Measurements from ENCODE around the gene COQ10A. TPM values are rescaled to one million over a fixed set of nuclear protein-coding genes. Genes with fewer than 3 reads are reported as not detected.

Gene COQ10A
- total and polyA plus RNA-seq, 2 of the 13 experiments (the other 11 are each of a cell fraction or from before 2014, with no cell fraction given), result 21.0 to 37.3 TPM

- TF ChIP-seq ZNF564 (CRISPR knock-in tag; IDR thresholded peaks at IDR 0.05), result no peak
- peak; percentile 9; the same call in 1 of the 2 replicates for TF ChIP-seq ZNF362 (CRISPR knock-in tag; IDR thresholded peaks at IDR 0.05; ENCODE audit: borderline replicate concordance)
- TF ChIP-seq RFX3 (CRISPR knock-in tag; IDR thresholded peaks at IDR 0.05), result no peak
- 0 out of 2 replicates have a peak, but pooled peaks have one; percentile 24 for TF ChIP-seq HMG20B (CRISPR knock-in tag; conservative IDR thresholded peaks at IDR 0.05)
- TF ChIP-seq ZNF3 (CRISPR knock-in tag; IDR thresholded peaks at IDR 0.05), result no peak
- TF ChIP-seq THAP8 (CRISPR knock-in tag; IDR thresholded peaks at IDR 0.05; ENCODE audit: borderline replicate concordance), result peak; percentile 80; the same call in 1 of the 2 replicates
- TF ChIP-seq KLF13 (CRISPR knock-in tag; IDR thresholded peaks at IDR 0.05), result no peak
- no peak for TF ChIP-seq RNF219 (CRISPR knock-in tag; IDR thresholded peaks at IDR 0.05)
- peak; percentile 88 for TF ChIP-seq ZNF501 (CRISPR knock-in tag; IDR thresholded peaks at IDR 0.05)
- no peak for TF ChIP-seq ZNF761 (CRISPR knock-in tag; conservative IDR thresholded peaks at IDR 0.05)
- peak; percentile 88 for TF ChIP-seq GMEB1 (CRISPR knock-in tag; IDR thresholded peaks at IDR 0.05; ENCODE audit: borderline replicate concordance)
- TF ChIP-seq DMTF1 (CRISPR knock-in tag; IDR thresholded peaks at IDR 0.05), result no peak
- TF ChIP-seq DNMT1 (CRISPR knock-in tag; IDR thresholded peaks at IDR 0.05), result no peak; the same call in 1 of the 2 replicates
- peak; percentile 91 for TF ChIP-seq NR2C2 (CRISPR knock-in tag; IDR thresholded peaks at IDR 0.05; ENCODE audit: borderline replicate concordance)
- TF ChIP-seq HNF1B (CRISPR knock-in tag; IDR thresholded peaks at IDR 0.05), result peak; percentile 90; the same call in 1 of the 2 replicates
- TF ChIP-seq CTCF (CRISPR knock-in tag; IDR thresholded peaks at IDR 0.05), result peak; percentile 98
Measured at GRCh38 chr12:56315622-56316473, 49.1 kb downstream of the COQ10A start, which contains the start of gene CNPY2 (continued).

Data from HepG2 (cell line).